ENCODE results near the gene FHL2. TPM values are rescaled to one million over a fixed set of nuclear protein-coding genes. Genes with fewer than 3 reads are reported as not detected.

Gene FHL2
- total RNA-seq, 4 donors from 2014 or later, result 56.1 to 140 (median 89.2) TPM

- 59% methylated on average over 6 of the region's 6 CpGs; no CpG with 5 or more reads in 1 of the 2 donors for WGBS, 2 donors (ENCODE audit: low coverage in 1 of 2)
- H3K4me3 ChIP-seq, result no peak overlapping the region
- intact Hi-C loops (cut with DNase I; ENCODE audit: low total_unique reads) (no loop called here), in situ Hi-C loops (cut with MboI; ENCODE audit: low pct_ligation_motif_present in 1 of 4, low pct_unique_long_range_greater_than_20kb in 1 of 4, low sequenced_read_pairs in 3 of 4) (no loop called here)
- no peaks in the 10 kb centered on the region for H3K36me3 ChIP-seq
- H3K27ac ChIP-seq, result peak overlapping the region in 3 of 4 donors; percentile 17 to 50 (median 35)
- no peaks in the 10 kb centered on the region for H3K27me3 ChIP-seq
- H3K9me3 ChIP-seq, result no peaks in the 10 kb centered on the region
- DNase-seq, result peak; percentile 54
- peak; percentile 35 to 75 (median 49) for TF ChIP-seq POLR2AphosphoS5 (IDR thresholded peaks at IDR 0.05)
- no peak for TF ChIP-seq CTCF (IDR thresholded peaks at IDR 0.05)
- no peak for TF ChIP-seq POLR2A (IDR thresholded peaks at IDR 0.05)
- peaks cover 6 to 30% (median 10%) of the 10 kb centered on the region in 4 donors for H3K4me1 ChIP-seq
Measured at GRCh38 chr2:105409717-105410116, 10.9 kb upstream of the FHL2 start.

GRCh38 chr2:105407946-105408743, 9.3 kb upstream of the FHL2 start:
- Histone ChIP-seq H3K27me3 (no peaks in the 10 kb centered on the region), H3K27ac (no peak overlapping the region), H3K4me1 (peaks cover 6 to 43% (median 26%) of the 10 kb centered on the region in 4 donors), H3K4me3 (no peak overlapping the region), H3K9me3 (no peaks in the 10 kb centered on the region), H3K36me3 (no peaks in the 10 kb centered on the region)
- 88 to 95% methylated on average over 3 to 7 of the region's 7 CpGs for WGBS, 2 donors (ENCODE audit: low coverage in 1 of 2)
- TF ChIP-seq POLR2AphosphoS5 (IDR thresholded peaks at IDR 0.05) (no peak), POLR2A (IDR thresholded peaks at IDR 0.05) (no peak), CTCF (IDR thresholded peaks at IDR 0.05) (no peak), EP300 (IDR thresholded peaks at IDR 0.05; ENCODE audit: low read depth) (no peak)
- intact Hi-C loops (cut with DNase I; ENCODE audit: low total_unique reads), result no loop called here
- no peak for DNase-seq
- in situ Hi-C loops (cut with MboI; ENCODE audit: low pct_ligation_motif_present in 1 of 4, low pct_unique_long_range_greater_than_20kb in 1 of 4, low sequenced_read_pairs in 3 of 4), result no loop called here

GRCh38 chr2:105406221-105406620, 7.4 kb upstream of the FHL2 start:
- no peak for DNase-seq
- no peak for TF ChIP-seq POLR2A (IDR thresholded peaks at IDR 0.05)
- no peak for TF ChIP-seq EP300 (IDR thresholded peaks at IDR 0.05; ENCODE audit: low read depth)
- TF ChIP-seq POLR2AphosphoS5 (IDR thresholded peaks at IDR 0.05), result no peak
- no peak for TF ChIP-seq CTCF (IDR thresholded peaks at IDR 0.05)
- in situ Hi-C loops (cut with MboI; ENCODE audit: low pct_ligation_motif_present in 1 of 4, low pct_unique_long_range_greater_than_20kb in 1 of 4, low sequenced_read_pairs in 3 of 4) (no loop called here), intact Hi-C loops (cut with DNase I; ENCODE audit: low total_unique reads) (no loop called here)
- Histone ChIP-seq H3K4me1 (peaks cover 6 to 43% (median 28%) of the 10 kb centered on the region in 4 donors), H3K9me3 (no peaks in the 10 kb centered on the region), H3K27me3 (no peaks in the 10 kb centered on the region), H3K4me3 (no peak overlapping the region), H3K27ac (no peak overlapping the region), H3K36me3 (no peaks in the 10 kb centered on the region)
- 81 to 84% methylated on average over 5 of the region's 5 CpGs for WGBS, 2 donors (ENCODE audit: low coverage in 1 of 2)

GRCh38 chr2:105405291-105405690, 6.4 kb upstream of the FHL2 start:
- Histone ChIP-seq H3K27me3 (no peaks in the 10 kb centered on the region), H3K4me3 (no peak overlapping the region), H3K9me3 (no peaks in the 10 kb centered on the region), H3K27ac (peak overlapping the region; percentile 79 to 88 (median 86)), H3K4me1 (peaks cover 6 to 43% (median 28%) of the 10 kb centered on the region in 4 donors), H3K36me3 (no peaks in the 10 kb centered on the region)
- no peak for DNase-seq
- intact Hi-C loops (cut with DNase I; ENCODE audit: low total_unique reads) (no loop called here), in situ Hi-C loops (cut with MboI; ENCODE audit: low pct_ligation_motif_present in 1 of 4, low pct_unique_long_range_greater_than_20kb in 1 of 4, low sequenced_read_pairs in 3 of 4) (no loop called here)
- WGBS, 2 donors (ENCODE audit: low coverage in 1 of 2), result 66 to 74% methylated on average over 3 to 4 of the region's 4 CpGs
- no peak for TF ChIP-seq POLR2A (IDR thresholded peaks at IDR 0.05)
- no peak for TF ChIP-seq POLR2AphosphoS5 (IDR thresholded peaks at IDR 0.05)
- TF ChIP-seq CTCF (IDR thresholded peaks at IDR 0.05), result no peak
- TF ChIP-seq EP300 (IDR thresholded peaks at IDR 0.05; ENCODE audit: low read depth), result no peak
